ENCODE measurements around the gene TAF8. TPM values are rescaled to one million over a fixed set of nuclear protein-coding genes. Genes with fewer than 3 reads are reported as not detected.

TAF8 gene
- total RNA-seq, 2 experiments from 2014 or later: 50.9 to 53.2 TPM

- CTCF ChIA-PET: interaction anchor here (2.0 kb wide), 1 partner anchor 10 kb away, joined by 7 read pairs; no protein-coding TSS in a partner anchor
- Mint-ChIP-seq H3K4me1 (no peaks in the 10 kb centered on the region), H3K27me3 (peaks cover 18% of the 10 kb centered on the region), H3K27ac (no peak overlapping the region), H3K4me3 (no peak overlapping the region), H3K9me3 (ENCODE audit: low read depth) (no peaks in the 10 kb centered on the region), H3K36me3 (no peaks in the 10 kb centered on the region)
- no peak for DNase-seq
- no peak for ATAC-seq
Observed at GRCh38 chr6:42113936-42114636, 63.8 kb downstream of the TAF8 start.

GRCh38 chr6:42117843-42118161, 67.5 kb downstream of the TAF8 start:
- DNase-seq: no peak
- no peak for ATAC-seq
- no peak overlapping the region for H3K27ac Mint-ChIP-seq
- no peaks in the 10 kb centered on the region for H3K9me3 Mint-ChIP-seq (ENCODE audit: low read depth)
- H3K4me3 Mint-ChIP-seq: no peak overlapping the region
- no peaks in the 10 kb centered on the region for H3K36me3 Mint-ChIP-seq
- CTCF ChIA-PET: interaction anchor here (3.3 kb wide), 1 partner anchor 14 kb away, joined by 12 read pairs; no protein-coding TSS in a partner anchor
- H3K27me3 Mint-ChIP-seq: peaks cover 12% of the 10 kb centered on the region
- H3K4me1 Mint-ChIP-seq: no peaks in the 10 kb centered on the region

- H3K27me3 Mint-ChIP-seq: peaks cover 12% of the 10 kb centered on the region
- H3K36me3 Mint-ChIP-seq: no peaks in the 10 kb centered on the region
- no peaks in the 10 kb centered on the region for H3K9me3 Mint-ChIP-seq (ENCODE audit: low read depth)
- DNase-seq: no peak
- no peak overlapping the region for H3K4me3 Mint-ChIP-seq
- H3K27ac Mint-ChIP-seq: no peak overlapping the region
- no peaks in the 10 kb centered on the region for H3K4me1 Mint-ChIP-seq
- ATAC-seq: peak; percentile 12
- CTCF ChIA-PET: interaction anchor here (3.3 kb wide), 1 partner anchor 14 kb away, joined by 12 read pairs; no protein-coding TSS in a partner anchor
Observed at GRCh38 chr6:42118162-42119001, 68.1 kb downstream of the TAF8 start.

GRCh38 chr6:42120895-42121865, 70.9 kb downstream of the TAF8 start:
- H3K27me3 Mint-ChIP-seq: peaks cover 12% of the 10 kb centered on the region
- H3K9me3 Mint-ChIP-seq (ENCODE audit: low read depth): no peaks in the 10 kb centered on the region
- H3K4me3 Mint-ChIP-seq: no peak overlapping the region
- H3K27ac Mint-ChIP-seq: no peak overlapping the region
- ATAC-seq (no peak), DNase-seq (no peak)
- CTCF ChIA-PET: interaction anchor here (0.7 to 1.6 kb wide), 2 partner anchors 17 to 43 kb away, joined by 3 to 4 read pairs; no protein-coding TSS in a partner anchor
- H3K36me3 Mint-ChIP-seq: no peaks in the 10 kb centered on the region
- H3K4me1 Mint-ChIP-seq: no peaks in the 10 kb centered on the region

GRCh38 chr6:42123379-42124103, 73.2 kb downstream of the TAF8 start:
- no peaks in the 10 kb centered on the region for H3K36me3 Mint-ChIP-seq
- H3K4me1 Mint-ChIP-seq: no peaks in the 10 kb centered on the region
- no peaks in the 10 kb centered on the region for H3K9me3 Mint-ChIP-seq (ENCODE audit: low read depth)
- CTCF ChIA-PET: interaction anchor here (0.7 to 1.4 kb wide), 3 partner anchors 13 to 94 kb away, joined by 3 to 6 read pairs (median 5); partner anchors contain the start of gene MRPS10
- no peak overlapping the region for H3K4me3 Mint-ChIP-seq
- no peaks in the 10 kb centered on the region for H3K27me3 Mint-ChIP-seq
- DNase-seq (no peak), ATAC-seq (no peak)
- no peak overlapping the region for H3K27ac Mint-ChIP-seq

- Mint-ChIP-seq H3K36me3 (no peaks in the 10 kb centered on the region), H3K27ac (no peak overlapping the region), H3K4me3 (no peak overlapping the region), H3K9me3 (ENCODE audit: low read depth) (no peaks in the 10 kb centered on the region), H3K4me1 (no peaks in the 10 kb centered on the region), H3K27me3 (no peaks in the 10 kb centered on the region)
- ATAC-seq (no peak), DNase-seq (no peak)
- CTCF ChIA-PET: interaction anchor here (0.9 to 1.4 kb wide), 2 partner anchors 13 to 20 kb away, joined by 3 to 6 read pairs; no protein-coding TSS in a partner anchor
Observed at GRCh38 chr6:42124223-42124836, 74.0 kb downstream of the TAF8 start.

- H3K9me3 Mint-ChIP-seq (ENCODE audit: low read depth): no peaks in the 10 kb centered on the region
- H3K4me1 Mint-ChIP-seq: no peaks in the 10 kb centered on the region
- H3K27me3 Mint-ChIP-seq: no peaks in the 10 kb centered on the region
- no peak overlapping the region for H3K4me3 Mint-ChIP-seq
- DNase-seq: no peak
- CTCF ChIA-PET: no interaction called here
- no peak overlapping the region for H3K27ac Mint-ChIP-seq
- ATAC-seq: no peak
- H3K36me3 Mint-ChIP-seq: no peaks in the 10 kb centered on the region
Observed at GRCh38 chr6:42125231-42125630, 74.9 kb downstream of the TAF8 start.

- H3K9me3 Mint-ChIP-seq (ENCODE audit: low read depth): no peaks in the 10 kb centered on the region
Observed at GRCh38 chr6:42125663-42126062, 75.3 kb downstream of the TAF8 start.

GRCh38 chr6:42128460-42129359, 78.4 kb downstream of the TAF8 start:
- no peak overlapping the region for H3K4me3 Mint-ChIP-seq
- no peaks in the 10 kb centered on the region for H3K36me3 Mint-ChIP-seq
- ATAC-seq (no peak), DNase-seq (no peak)
- H3K27ac Mint-ChIP-seq: no peak overlapping the region
- no peaks in the 10 kb centered on the region for H3K9me3 Mint-ChIP-seq (ENCODE audit: low read depth)
- no peaks in the 10 kb centered on the region for H3K27me3 Mint-ChIP-seq
- CTCF ChIA-PET: interaction anchor here (0.9 kb wide), 1 partner anchor 418 kb away, joined by 4 read pairs; no protein-coding TSS in a partner anchor
- H3K4me1 Mint-ChIP-seq: no peaks in the 10 kb centered on the region

More at GRCh38 chr6:42125663-42126062, 75.3 kb downstream of the TAF8 start:
- DNase-seq (no peak), ATAC-seq (no peak)
- Mint-ChIP-seq H3K36me3 (no peaks in the 10 kb centered on the region), H3K27me3 (no peaks in the 10 kb centered on the region), H3K4me1 (no peaks in the 10 kb centered on the region), H3K4me3 (no peak overlapping the region), H3K27ac (no peak overlapping the region)
- CTCF ChIA-PET: no interaction called here

- ATAC-seq (no peak), DNase-seq (no peak)
- Mint-ChIP-seq H3K27me3 (no peaks in the 10 kb centered on the region), H3K27ac (no peak overlapping the region), H3K4me1 (no peaks in the 10 kb centered on the region), H3K4me3 (no peak overlapping the region), H3K9me3 (ENCODE audit: low read depth) (no peaks in the 10 kb centered on the region), H3K36me3 (no peaks in the 10 kb centered on the region)
- CTCF ChIA-PET: interaction anchor here (1.9 kb wide), 1 partner anchor 25 kb away, joined by 8 read pairs; no protein-coding TSS in a partner anchor
Observed at GRCh38 chr6:42129360-42129676, 79.0 kb downstream of the TAF8 start.

- Mint-ChIP-seq H3K4me3 (no peak overlapping the region), H3K27ac (no peak overlapping the region), H3K27me3 (no peaks in the 10 kb centered on the region), H3K36me3 (no peaks in the 10 kb centered on the region), H3K4me1 (no peaks in the 10 kb centered on the region), H3K9me3 (ENCODE audit: low read depth) (no peaks in the 10 kb centered on the region)
- DNase-seq (no peak), ATAC-seq (no peak)
- CTCF ChIA-PET: no interaction called here
Observed at GRCh38 chr6:42131531-42131930, 81.2 kb downstream of the TAF8 start.
